Effector CD4-positive, alpha-beta T cell (primary cell): ENCODE measurements around the gene PPP1R17.

Experiments used
- DNase-seq: peaks from one replicate; pipeline ENCODE4 v3.0.0-alpha.2; 2020

PPP1R17 gene

DNA sequence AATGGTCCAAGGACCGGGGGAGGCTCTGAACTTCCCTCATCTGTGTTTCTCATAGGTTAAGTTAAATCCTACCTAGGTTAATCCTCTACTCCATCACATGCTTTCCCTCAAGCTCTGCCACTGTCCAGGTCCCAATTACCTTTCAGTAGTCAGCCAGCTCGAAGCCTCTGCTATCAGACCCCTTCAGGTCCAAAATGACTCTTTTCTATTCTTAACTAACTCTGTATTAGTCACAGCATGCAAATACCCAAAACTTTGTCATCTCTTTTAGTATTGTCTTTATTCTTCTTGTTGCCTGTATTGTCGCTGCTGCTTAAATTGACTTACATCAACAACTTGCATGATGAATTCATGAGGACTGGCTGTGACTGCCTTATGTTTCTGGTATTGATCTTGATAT is 15.3 kb downstream of the PPP1R17 start:
- no peak for DNase-seq

DNA sequence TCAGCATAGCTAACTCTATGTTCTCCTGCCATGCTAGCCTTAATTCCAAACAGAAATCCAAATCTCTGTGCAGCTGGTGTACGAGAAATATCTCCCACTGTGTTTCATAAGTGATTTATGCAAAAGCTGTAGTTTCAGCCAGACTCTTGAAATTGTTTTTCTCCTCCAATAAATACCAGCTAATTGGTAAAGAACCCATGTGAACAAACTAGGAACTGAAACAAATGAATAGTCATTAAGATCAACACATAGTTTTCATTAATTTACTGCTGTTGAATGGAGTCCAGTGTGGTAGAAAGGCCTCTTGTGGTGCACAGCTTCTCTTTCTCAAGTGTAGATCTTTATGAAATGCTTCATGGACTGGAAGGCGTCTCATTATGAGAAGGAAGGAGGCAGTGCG is 18.4 kb downstream of the PPP1R17 start:
- DNase-seq, result no peak

DNA sequence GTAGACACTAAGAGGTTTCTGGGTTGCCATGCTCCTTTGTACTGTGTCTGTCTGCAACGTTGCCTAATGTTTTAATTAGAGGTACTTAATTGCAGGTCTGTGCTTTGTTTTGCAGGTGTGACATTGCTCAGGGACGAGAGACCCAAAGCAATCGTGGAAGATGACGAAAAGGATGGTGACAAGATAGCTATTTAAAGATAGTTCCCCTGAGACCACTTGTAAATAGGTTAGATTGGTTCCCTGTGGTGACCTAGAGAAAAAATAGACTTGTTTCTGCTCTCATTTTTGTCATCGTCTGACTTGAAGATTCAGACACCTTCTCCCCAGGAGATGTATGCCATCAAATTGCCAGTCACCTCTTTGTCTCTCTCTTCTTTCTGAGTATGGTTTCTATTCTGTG is 20.1 kb downstream of the PPP1R17 start:
- DNase-seq, result no peak

DNA sequence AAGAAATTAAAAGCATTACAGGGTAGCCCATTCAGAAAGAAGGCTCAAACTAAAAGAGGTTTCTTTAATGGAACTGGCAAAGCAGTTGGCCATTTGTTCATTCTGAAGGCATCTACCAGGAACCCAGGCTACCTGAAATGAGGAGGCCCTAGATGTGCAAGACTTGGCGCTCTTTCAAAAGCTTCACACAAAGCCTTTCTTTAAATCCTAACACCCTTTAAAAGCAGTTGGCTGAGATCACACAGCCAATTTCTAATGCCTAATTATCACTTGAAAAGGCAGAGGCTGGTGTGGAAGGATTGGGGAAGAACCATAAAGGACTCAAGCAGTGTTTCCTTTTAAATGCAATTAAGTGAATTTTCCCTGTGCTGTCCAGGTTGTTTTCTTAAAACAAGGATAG is 23.2 kb downstream of the PPP1R17 start:
- DNase-seq, result no peak

DNA sequence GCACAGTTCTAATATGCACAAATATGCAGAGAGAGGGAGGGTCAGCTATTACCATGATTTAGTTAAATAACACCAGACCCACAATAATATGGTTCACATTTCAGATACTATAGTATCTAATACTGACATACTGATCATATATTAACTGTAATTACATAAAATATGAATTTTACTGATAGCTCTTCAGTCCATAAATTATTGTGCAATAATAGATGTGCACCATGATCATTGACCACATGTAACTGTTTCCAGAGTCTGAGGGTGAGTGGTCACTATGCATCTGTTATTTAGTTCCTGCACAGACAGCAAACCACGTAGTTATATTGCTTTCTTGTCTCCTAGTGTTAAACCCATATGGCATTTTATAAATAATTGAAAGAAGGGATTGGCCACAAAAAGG is 29.3 kb downstream of the PPP1R17 start:
- no peak for DNase-seq

DNA sequence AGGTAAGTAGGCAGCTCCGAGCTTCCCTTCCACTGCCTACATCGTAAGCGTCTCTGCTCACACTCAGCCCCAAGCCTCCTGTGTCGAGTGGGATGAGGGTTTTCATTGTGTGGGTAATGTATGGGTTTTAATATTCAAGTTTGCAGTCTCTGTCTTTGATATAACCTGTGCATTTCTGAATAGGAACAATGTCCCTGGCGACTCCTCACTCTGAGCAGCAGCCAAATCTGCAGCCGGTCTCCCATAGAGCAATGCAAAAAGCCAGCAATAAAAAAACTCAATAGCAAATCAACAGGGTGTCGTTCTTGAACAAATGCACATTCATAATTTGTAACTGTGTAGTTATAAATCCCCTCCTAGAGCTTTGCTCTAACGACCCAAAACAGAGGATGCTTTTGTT is 33.4 kb downstream of the PPP1R17 start:
- DNase-seq, result no peak

DNA sequence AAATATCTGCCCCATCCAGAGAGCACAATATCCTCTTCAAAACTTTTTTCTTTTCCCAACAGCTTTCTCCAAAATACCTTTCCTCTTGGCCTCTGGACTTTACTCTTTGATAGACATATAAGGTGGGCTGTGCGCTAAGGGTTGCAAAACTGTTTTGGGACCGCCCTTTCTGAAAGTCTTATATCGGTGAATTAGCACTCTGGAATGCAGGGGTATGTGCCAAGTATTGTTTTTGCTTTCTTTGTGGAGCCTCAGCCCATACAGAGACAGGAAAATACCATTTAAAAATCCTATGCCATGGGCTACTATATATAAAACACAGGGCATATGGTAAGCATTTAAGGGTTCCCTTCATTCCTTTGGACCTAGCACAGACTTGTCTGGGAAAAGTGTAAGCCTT is 37.7 kb downstream of the PPP1R17 start:
- DNase-seq, result no peak

DNA sequence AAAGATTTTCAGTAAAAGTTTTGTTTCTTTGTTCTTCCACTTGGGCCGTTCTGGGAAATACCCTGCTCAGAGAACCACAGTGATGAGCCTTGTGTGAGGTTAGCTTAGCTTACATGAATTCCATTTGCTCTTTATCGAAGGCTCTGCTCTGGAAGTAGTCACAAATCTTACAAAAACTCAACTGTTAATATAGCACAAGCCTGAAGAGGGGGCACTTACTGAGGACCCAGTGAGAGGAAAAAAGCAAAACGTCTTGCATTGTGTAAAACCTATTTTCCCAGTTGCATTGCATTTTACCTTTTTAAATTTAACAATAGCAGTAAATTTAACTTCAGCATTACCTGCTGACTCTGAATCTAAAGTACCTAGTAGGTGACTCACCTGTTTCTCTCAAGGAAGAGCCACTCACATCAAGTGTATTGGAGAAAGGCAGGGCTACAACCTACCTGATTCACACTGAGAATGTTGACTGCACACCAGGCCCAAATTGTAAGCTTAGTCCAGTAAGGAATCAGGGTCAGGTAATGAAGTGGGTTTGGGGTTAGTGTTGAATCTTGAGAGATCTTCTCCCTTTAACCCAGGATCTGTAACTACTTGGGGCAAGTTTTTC is 42.3 kb downstream of the PPP1R17 start:
- no peak for DNase-seq

DNA sequence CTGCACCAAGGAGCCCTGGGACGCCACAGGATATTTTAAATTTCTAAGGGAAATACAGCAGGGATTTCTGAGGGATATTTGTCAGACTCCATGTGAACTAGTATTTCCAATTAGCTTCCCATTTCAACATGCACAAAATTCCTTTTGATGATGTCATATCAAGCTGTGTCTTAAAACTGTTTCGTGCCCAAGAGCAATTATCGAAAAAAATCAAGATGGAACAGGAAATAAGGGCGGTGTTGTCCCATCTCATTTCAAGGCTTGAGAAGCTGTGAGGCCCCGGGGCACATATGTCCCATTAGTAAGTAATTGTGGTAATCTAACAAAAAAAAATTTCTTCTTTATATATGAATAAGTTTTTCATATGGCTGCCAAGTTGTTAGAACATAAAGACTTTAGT is 47.4 kb downstream of the PPP1R17 start:
- DNase-seq, result no peak

DNA sequence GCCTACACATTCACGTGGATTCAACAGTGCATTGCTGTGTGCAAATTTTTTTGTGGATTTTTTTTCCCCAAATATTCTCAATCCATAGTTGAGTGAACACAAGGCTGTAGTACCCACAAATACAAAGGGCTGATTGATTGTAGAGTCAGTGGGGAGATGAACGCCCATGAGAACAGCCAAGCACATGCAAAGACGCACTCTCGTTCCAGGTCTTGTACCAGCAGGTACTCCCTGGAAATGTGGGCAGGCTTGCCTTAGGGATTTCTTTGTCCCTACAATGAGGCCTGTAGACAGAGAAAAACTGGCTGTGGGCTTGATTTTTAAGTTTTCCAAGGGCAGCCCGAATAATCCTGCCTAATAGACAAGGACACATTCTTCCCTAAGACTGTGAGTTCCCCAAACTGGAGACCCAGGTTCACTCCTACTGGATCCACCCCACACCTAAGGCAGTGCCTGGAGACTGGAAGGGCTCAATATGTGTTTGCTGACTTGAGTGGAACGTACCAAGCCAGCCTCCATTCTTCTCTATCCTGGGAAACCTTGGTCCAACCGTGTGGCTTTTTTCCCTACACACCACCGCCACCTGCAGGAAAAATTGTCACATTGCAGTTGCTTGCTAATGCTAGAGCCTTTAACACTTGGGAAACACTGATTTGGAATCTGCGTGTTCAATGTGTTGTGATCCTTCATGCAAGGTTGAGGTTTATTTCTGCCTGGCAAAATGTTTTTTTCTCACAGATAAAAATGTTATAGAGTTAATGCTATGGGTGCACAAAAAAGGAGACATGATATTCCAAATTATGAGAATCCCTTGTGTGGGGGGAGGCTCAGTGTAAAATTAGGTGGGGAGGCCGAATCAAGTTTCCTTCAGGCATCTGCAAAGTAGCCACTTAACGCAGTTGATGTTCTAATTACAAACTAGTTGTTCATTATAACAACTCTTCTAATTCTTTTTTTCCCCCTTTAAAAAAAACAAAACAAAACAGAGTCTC is 49.3 kb downstream of the PPP1R17 start:
- no peak for DNase-seq

DNA sequence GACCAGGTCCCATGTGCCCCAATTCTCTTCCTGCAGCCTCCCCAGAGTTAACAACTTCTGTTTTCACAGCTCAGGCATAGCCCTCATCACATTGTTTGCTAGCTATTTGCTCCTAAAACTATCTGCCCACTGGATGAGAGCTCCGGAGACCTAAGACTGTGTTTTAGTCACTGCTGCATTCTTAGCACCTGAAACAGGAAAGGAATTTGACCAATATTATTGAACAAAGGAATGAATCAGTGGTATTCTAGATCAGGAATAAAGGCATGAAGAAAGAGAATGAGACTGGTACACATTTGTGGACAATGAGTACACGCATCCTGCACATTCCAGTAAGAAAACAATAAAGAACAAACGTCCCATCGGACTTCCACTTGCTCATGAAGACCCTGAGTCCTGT is 54.8 kb downstream of the PPP1R17 start:
- no peak for DNase-seq

DNA sequence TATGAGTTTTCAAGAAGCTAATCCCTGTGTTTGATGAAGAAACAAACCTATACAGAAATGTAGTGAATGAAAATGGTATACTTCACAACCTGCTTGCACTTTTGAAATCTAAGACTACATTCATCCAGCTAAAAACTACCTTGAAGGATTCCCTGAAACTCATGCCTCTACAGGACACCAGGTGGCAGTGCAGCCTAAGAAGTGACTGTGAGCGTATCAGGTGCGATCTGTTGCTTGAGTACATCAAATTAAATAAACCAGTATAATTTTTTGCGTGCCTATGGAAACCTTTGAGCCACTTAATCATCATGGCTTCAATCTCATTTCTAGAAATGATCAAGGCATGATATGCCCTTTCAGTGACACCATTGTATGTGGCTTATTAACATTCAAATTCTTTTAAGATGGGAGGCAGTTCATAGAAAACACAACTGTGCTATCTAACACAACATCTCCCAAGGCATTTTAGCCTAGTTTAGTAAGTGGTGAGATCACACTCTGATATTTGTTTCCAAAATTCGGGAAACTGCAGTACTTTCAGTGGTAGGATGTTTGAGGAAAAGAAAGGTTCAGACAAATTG is 57.4 kb downstream of the PPP1R17 start:
- no peak for DNase-seq

DNA sequence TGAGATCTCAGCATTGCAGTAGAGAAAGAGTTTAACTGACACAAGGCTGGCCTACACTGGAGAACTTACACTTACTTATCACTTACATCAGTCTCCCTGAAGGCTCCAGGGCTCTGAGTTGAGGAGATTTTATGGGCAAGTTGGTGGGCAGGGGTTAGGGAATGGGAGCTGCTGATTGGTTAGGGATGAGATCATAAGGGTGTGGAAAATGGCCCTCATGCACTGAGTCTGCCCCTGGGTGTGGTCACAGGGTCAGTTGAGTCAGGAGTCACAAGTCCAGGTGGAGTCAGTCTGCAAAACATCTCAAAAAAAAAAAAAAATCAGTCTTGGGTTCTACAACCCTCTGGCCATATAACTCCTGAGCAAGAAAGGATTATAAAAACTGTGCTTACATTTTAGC is 60.5 kb downstream of the PPP1R17 start:
- DNase-seq, result no peak

DNA sequence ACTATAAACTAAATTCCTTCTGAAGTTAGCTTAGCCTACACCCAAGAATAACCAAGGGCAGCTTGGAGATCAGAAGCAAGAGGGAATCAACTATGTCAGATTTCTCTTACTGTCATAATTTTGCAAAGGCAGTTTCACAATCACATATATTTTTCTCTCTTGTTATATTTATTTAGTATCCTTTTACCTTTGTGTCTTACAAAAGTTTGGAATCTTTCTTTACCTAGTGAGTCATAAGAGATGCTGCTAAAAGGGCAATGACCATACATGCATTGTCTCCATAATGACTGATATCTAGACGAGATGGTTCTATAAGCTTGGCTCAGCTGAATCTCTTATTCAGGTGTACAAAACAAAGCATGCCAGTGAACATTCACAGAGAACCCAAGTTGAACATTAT is 61.1 kb downstream of the PPP1R17 start:
- no peak for DNase-seq

DNA sequence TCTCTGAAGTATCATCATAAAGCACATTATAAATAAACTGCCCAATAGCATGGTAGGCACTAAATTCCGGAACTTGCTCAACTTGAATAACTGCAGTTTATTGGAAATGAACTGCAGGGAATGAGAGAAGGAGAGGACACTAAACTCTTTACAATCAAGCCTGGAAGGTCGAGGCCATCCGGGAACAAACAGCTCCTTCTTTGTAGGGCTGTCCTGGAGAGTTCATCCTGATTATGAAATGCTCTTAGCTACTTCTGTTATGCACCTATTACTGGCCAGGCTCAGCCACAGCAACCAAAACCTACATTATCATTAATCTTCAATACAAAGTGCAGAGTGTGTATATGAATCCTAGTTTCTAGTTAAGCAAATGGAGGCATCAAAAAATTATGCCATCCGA is 64.7 kb downstream of the PPP1R17 start:
- DNase-seq, result no peak
